ENCODE data around the gene RANGRF. TPM values are rescaled to one million over a fixed set of nuclear protein-coding genes. Genes with fewer than 3 reads are reported as not detected.

RANGRF gene
- total RNA-seq, 1 donor from 2014 or later, result 13.4 TPM

- DNase-seq, result no peak
Observed at GRCh38 chr17:8314797-8315763, 26.6 kb downstream of the RANGRF start.

- DNase-seq, result no peak
Observed at GRCh38 chr17:8315764-8316217, 27.3 kb downstream of the RANGRF start.

- no peak for DNase-seq
Observed at GRCh38 chr17:8318010-8318935, 29.8 kb downstream of the RANGRF start.

GRCh38 chr17:8320262-8320661, 31.8 kb downstream of the RANGRF start:
- DNase-seq, result no peak

GRCh38 chr17:8320990-8321389, 32.5 kb downstream of the RANGRF start:
- DNase-seq, result peak; percentile 26

GRCh38 chr17:8322061-8322460, 33.6 kb downstream of the RANGRF start:
- no peak for DNase-seq

- peak; percentile 24 for DNase-seq
Observed at GRCh38 chr17:8324132-8324531, 35.7 kb downstream of the RANGRF start.

- DNase-seq, result peak; percentile 16
Observed at GRCh38 chr17:8324923-8325322, 36.5 kb downstream of the RANGRF start.

GRCh38 chr17:8326511-8327302, 38.2 kb downstream of the RANGRF start:
- peak; percentile 65 for DNase-seq

- DNase-seq, result peak; percentile 36
Observed at GRCh38 chr17:8327303-8327649, 38.8 kb downstream of the RANGRF start.

GRCh38 chr17:8332128-8332527, 43.7 kb downstream of the RANGRF start:
- DNase-seq, result no peak

GRCh38 chr17:8332688-8333087, 44.2 kb downstream of the RANGRF start:
- no peak for DNase-seq

GRCh38 chr17:8333281-8333680, 44.8 kb downstream of the RANGRF start:
- no peak for DNase-seq

- DNase-seq, result no peak
Observed at GRCh38 chr17:8337802-8338752, 49.6 kb downstream of the RANGRF start.

- DNase-seq, result no peak
Observed at GRCh38 chr17:8338753-8339140, 50.3 kb downstream of the RANGRF start.

- no peak for DNase-seq
Observed at GRCh38 chr17:8339540-8339939, 51.1 kb downstream of the RANGRF start, which contains the start of gene ODF4. TSS of gene ODF4 (plus strand) at chr17:8339840. CDS start at chr17:8340052, 212 bp downstream.

Other genes starting within 250 kb of the RANGRF start
- gene ALOX15B, start 249.6 kb upstream of the RANGRF start, total RNA-seq, result not detected in 2 replicates
- not detected in 2 replicates for gene ALOX12B, start 201.0 kb upstream of the RANGRF start, total RNA-seq
- 0.05 TPM in 1 of 2 replicates, not detected in the other for gene ALOXE3, start 170.2 kb upstream of the RANGRF start, total RNA-seq
- gene HES7, start 164.6 kb upstream of the RANGRF start, total RNA-seq, result 0.09 TPM in 1 of 2 replicates, not detected in the other
- gene PER1, start 136.3 kb upstream of the RANGRF start, total RNA-seq, result 7.7 and 18.7 TPM in 2 replicates
- 4.4 and 5.2 TPM in 2 replicates for gene VAMP2, start 125.7 kb upstream of the RANGRF start, total RNA-seq
- 13.0 and 17.5 TPM in 2 replicates for gene TMEM107, start 112.3 kb upstream of the RANGRF start, total RNA-seq
- 16.6 and 18.9 TPM in 2 replicates for gene BORCS6, start 98.5 kb upstream of the RANGRF start, total RNA-seq
- 15.3 and 58.0 TPM in 2 replicates for gene AURKB, start 78.1 kb upstream of the RANGRF start, total RNA-seq
- gene CTC1, start 40.6 kb upstream of the RANGRF start, total RNA-seq, result 8.2 and 9.0 TPM in 2 replicates
- 21.8 and 42.3 TPM in 2 replicates for gene PFAS, start 39.4 kb upstream of the RANGRF start, total RNA-seq
- gene SLC25A35, start 6.7 kb downstream of the RANGRF start, total RNA-seq, result 0.51 and 0.84 TPM in 2 replicates
- gene ARHGEF15, start 21.6 kb downstream of the RANGRF start, total RNA-seq, result 24.7 and 30.6 TPM in 2 replicates
- not detected in 2 replicates for gene ODF4, start 51.2 kb downstream of the RANGRF start, total RNA-seq
- gene RPL26, start 94.5 kb downstream of the RANGRF start, total RNA-seq, result 2,594 and 5,071 TPM in 2 replicates
- gene RNF222, start 109.2 kb downstream of the RANGRF start, total RNA-seq, result 0.05 TPM in 1 of 2 replicates, not detected in the other
- gene NDEL1, start 147.2 kb downstream of the RANGRF start, total RNA-seq, result 34.5 and 47.6 TPM in 2 replicates

Data from dermis blood vessel endothelial cell (primary cell).